Gastroesophageal sphincter (tissue), 4 donors: Measurements from ENCODE around the gene NCR3LG1. TPM values are rescaled to one million over a fixed set of nuclear protein-coding genes. Genes with fewer than 3 reads are reported as not detected.

Experiments
- ATAC-seq: fragments of 150-250 bp; one replicate; pipeline ENCODE4 v1.9.1; 2016; ENCODE audit warnings: mild to moderate bottlenecking, moderate library complexity
- H3K27ac ChIP-seq, 4 donors: fragments of 200-600 bp; sonication (generic) in 3 of 4; 1 replicate in 3 of 4; 2 replicates in 1 of 4; pipeline ENCODE4 v1.5.1; 2016 to 2019
- H3K27me3 ChIP-seq: fragments of 200-600 bp; sonication (generic); one replicate; pipeline ENCODE4 v1.5.1; 2019
- H3K36me3 ChIP-seq, 2 donors: fragments of 200-600 bp; sonication (generic); one replicate each; pipeline ENCODE4 v1.5.1; 2019; ENCODE audit warnings: control low read depth in 1 of 2
- H3K4me1 ChIP-seq, 3 donors: fragments of 200-600 bp; sonication (generic); 1 replicate in 2 of 3; 2 replicates in 1 of 3; pipeline ENCODE4 v1.5.1; 2016 to 2019; ENCODE audit warnings: control low read depth in 2 of 3
- H3K4me3 ChIP-seq, 2 donors: fragments of 200-600 bp; sonication (generic); one replicate each; pipeline ENCODE4 v1.5.1; 2019; ENCODE audit warnings: mild to moderate bottlenecking in 1 of 2, moderate library complexity in 1 of 2
- H3K9me3 ChIP-seq, 3 donors: fragments of 200-600 bp; sonication (generic); one replicate each; pipeline ENCODE4 v1.5.1; 2017 to 2019; ENCODE audit warnings: control low read depth in 2 of 3
- EP300 ChIP-seq: sonication (generic); formaldehyde crosslinking; IDR thresholded peaks from one replicate; pipeline ENCODE4 v1.6.1; 2017; ENCODE audit warnings: antibody characterized with exemption, mild to moderate bottlenecking
- POLR2A ChIP-seq, 2 donors: fragments of 450-650 bp; IDR thresholded peaks; one replicate each; pipeline ENCODE4 v1.6.1; 2017; ENCODE audit warnings: antibody characterized with exemption in 2 of 2, mild to moderate bottlenecking in 2 of 2, moderate library complexity in 1 of 2
- POLR2AphosphoS5 ChIP-seq: sonication (generic); formaldehyde crosslinking; IDR thresholded peaks from one replicate; pipeline ENCODE4 v1.6.1; 2017; ENCODE audit warnings: antibody characterized with exemption
- WGBS, 2 donors: methylation state at CpG; one replicate each; pipeline ENCODE4 v1.1.5; 2018; ENCODE audit warnings: low coverage in 1 of 2; 5-methylcytosine and 5-hydroxymethylcytosine counted together
- total RNA-seq, 4 donors: library from RNA; depleted of rRNA; stranded (reverse); fragments of >200 nt; gene quantifications; one replicate each; pipeline ENCODE4 v1.1.0, GENCODE V29; 2016
- TF ChIP-seq, protein P1 (sequence below), 4 experiments: fragments of 200-600 bp in 2 of 4; fragments of 450-650 bp in 2 of 4; sonication (generic) in 1 of 4; IDR thresholded peaks; one replicate each; pipeline ENCODE4 v1.5.1; 2017 to 2019; ENCODE audit warnings: antibody characterized with exemption in 4 of 4, mild to moderate bottlenecking in 2 of 4, moderate library complexity in 2 of 4

NCR3LG1 gene
- total RNA-seq, 4 donors from 2014 or later, result 2.7 to 4.7 (median 3.9) TPM

- 0 to 1% methylated on average over 15 to 24 of the region's 69 CpGs for WGBS, 2 donors
- peaks cover 0 to 15% of the 10 kb centered on the region in 2 donors for H3K36me3 ChIP-seq
- H3K27ac ChIP-seq, result peak overlapping the region; percentile 77 to 91 (median 90)
- TF ChIP-seq POLR2AphosphoS5 (peak; percentile 42), POLR2A (IDR thresholded peaks at IDR 0.05) (peak in 1 of 2 donors; percentile 17), EP300 (no peak)
- TF ChIP-seq, protein P1, sequence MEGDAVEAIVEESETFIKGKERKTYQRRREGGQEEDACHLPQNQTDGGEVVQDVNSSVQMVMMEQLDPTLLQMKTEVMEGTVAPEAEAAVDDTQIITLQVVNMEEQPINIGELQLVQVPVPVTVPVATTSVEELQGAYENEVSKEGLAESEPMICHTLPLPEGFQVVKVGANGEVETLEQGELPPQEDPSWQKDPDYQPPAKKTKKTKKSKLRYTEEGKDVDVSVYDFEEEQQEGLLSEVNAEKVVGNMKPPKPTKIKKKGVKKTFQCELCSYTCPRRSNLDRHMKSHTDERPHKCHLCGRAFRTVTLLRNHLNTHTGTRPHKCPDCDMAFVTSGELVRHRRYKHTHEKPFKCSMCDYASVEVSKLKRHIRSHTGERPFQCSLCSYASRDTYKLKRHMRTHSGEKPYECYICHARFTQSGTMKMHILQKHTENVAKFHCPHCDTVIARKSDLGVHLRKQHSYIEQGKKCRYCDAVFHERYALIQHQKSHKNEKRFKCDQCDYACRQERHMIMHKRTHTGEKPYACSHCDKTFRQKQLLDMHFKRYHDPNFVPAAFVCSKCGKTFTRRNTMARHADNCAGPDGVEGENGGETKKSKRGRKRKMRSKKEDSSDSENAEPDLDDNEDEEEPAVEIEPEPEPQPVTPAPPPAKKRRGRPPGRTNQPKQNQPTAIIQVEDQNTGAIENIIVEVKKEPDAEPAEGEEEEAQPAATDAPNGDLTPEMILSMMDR (IDR thresholded peaks at IDR 0.05), result no peak
- peak; percentile 77 for ATAC-seq
- no peaks in the 10 kb centered on the region for H3K9me3 ChIP-seq
- no peaks in the 10 kb centered on the region for H3K27me3 ChIP-seq
- H3K4me1 ChIP-seq, result peaks cover 0 to 30% (median 4%) of the 10 kb centered on the region in 3 donors
- H3K4me3 ChIP-seq, result peak overlapping the region; percentile 63 to 75
Observed at GRCh38 chr11:17352950-17353820, 1.6 kb downstream of the NCR3LG1 start.

DNA sequence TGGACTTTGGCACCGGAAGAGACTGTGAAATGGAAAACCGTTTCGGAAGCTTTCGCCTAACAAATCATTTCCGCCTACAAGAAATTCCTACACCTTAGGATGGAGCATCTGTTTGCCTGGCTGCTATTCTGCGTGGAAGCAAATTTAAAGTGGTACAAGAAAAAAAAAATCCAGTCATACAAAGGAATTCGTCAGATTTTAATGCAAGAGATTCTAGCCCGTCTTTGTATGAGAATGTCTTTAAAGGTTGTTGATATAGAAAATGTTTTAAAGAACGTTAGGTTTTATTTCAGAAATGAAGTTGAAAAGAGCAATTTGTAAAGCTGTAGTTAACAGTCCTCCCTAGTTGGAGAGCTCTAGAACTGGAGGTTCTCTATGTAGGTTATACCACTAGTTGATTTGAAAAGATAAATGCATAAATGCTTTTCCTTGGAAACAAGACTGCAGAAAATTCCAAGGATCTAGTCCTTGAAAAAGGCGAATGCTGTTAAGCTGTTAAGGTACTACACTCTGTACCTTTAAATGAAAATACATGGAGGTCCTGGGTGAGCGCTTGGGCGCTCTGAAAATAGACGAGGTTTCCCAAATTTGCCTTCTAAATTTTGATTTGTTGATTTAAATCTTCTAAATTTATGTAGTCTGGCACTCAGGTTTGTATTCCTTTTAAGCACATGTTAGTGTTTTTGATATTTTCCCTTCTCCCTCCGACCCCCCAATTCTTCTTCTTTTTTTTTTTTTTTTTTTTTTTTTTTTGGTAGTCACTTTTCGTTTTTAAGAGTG is 2.4 kb downstream of the NCR3LG1 start:
- Histone ChIP-seq H3K36me3 (peaks cover 0 to 23% of the 10 kb centered on the region in 2 donors), H3K27ac (peak overlapping the region; percentile 77 to 91 (median 90)), H3K4me1 (peaks cover 0 to 30% (median 4%) of the 10 kb centered on the region in 3 donors), H3K9me3 (no peaks in the 10 kb centered on the region), H3K4me3 (peak overlapping the region; percentile 63 to 75), H3K27me3 (no peaks in the 10 kb centered on the region)
- TF ChIP-seq POLR2A (IDR thresholded peaks at IDR 0.05) (no peak), EP300 (no peak), POLR2AphosphoS5 (no peak)
- TF ChIP-seq, protein P1 (IDR thresholded peaks at IDR 0.05), result no peak
- 5 to 10% methylated on average over 13 of the region's 15 CpGs for WGBS, 2 donors
- ATAC-seq, result no peak

DNA sequence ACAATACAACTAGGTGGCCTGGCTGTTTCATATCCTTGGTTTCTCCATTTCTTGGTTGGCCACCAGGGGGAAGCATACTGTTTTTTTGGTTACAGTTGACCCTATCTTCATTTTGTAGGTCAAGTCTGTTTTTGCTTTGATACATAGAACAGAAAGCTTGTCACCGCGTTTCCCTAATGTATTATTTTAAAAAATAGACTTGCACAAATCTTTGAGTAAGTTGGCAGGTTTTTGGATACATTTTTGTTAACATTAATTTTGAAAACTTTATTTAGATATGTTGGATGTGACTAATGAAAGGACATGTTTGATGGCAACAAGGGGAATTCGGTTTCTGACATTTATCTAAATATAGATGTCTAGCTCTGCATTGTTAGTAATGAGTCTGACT is 3.0 kb downstream of the NCR3LG1 start:
- Histone ChIP-seq H3K27me3 (no peaks in the 10 kb centered on the region), H3K27ac (no peak overlapping the region), H3K4me1 (peaks cover 0 to 30% (median 4%) of the 10 kb centered on the region in 3 donors), H3K9me3 (no peaks in the 10 kb centered on the region), H3K4me3 (no peak overlapping the region), H3K36me3 (peaks cover 0 to 29% of the 10 kb centered on the region in 2 donors)
- WGBS, 2 donors, result 36 to 41% methylated on average over 3 of the region's 3 CpGs
- no peak for TF ChIP-seq POLR2AphosphoS5
- TF ChIP-seq POLR2A (IDR thresholded peaks at IDR 0.05), result no peak
- TF ChIP-seq, protein P1 (IDR thresholded peaks at IDR 0.05), result peak; percentile 59 to 65 (median 62)
- TF ChIP-seq EP300, result no peak
- no peak for ATAC-seq

DNA sequence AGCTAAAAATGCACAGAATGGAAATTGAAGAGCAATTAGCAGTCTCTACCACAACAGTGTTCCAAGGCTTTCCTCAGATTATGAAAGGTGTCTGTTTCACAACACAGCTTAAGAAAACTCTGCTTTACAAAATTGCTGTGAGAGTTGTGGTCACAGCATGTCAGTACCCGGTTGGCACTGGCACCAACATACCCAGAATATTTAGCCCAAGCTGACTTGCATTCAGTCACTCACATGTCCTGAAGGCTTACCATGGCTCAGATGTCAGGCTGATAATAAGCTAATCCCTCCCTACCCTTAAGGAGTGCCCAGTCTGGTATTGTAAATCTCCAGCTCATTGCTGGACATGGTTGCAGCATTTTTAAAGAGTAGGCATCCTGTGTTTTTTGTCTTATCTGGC is 14.9 kb downstream of the NCR3LG1 start:
- Histone ChIP-seq H3K27ac (no peak overlapping the region), H3K4me1 (no peaks in the 10 kb centered on the region), H3K9me3 (peaks cover 0 to 28% (median 2%) of the 10 kb centered on the region in 3 donors), H3K36me3 (peaks cover 4 to 69% of the 10 kb centered on the region in 2 donors), H3K27me3 (no peaks in the 10 kb centered on the region), H3K4me3 (no peak overlapping the region)
- no peak for ATAC-seq
- WGBS, 2 donors, result 88 to 100% methylated on average over 1 of the region's 1 CpG
- no peak for TF ChIP-seq EP300
- no peak for TF ChIP-seq POLR2A (IDR thresholded peaks at IDR 0.05)
- TF ChIP-seq, protein P1 (IDR thresholded peaks at IDR 0.05), result no peak
- no peak for TF ChIP-seq POLR2AphosphoS5
